GM10248 (cell line): ENCODE results near the gene PRDX5.
"Not testable (repeated sequence)": the region's sequence is repeated elsewhere in the genome, so short reads cannot be mapped to it uniquely, and the experiment has no call there.

Experiments used
- CTCF ChIA-PET: fragments of 300-600 bp; sonication (Branson Sonifier 250); formaldehyde crosslinking; extraction: SDS; loops from one replicate; lab custom pipeline; 2021; ENCODE audit warnings: antibody characterized with exemption; lab: Yijun Ruan, JAX
- POLR2A ChIA-PET: fragments of 350-650 bp; sonication (Branson Sonifier 250); formaldehyde crosslinking; extraction: SDS; loops from one replicate; lab custom pipeline; 2020; ENCODE audit warnings: antibody characterized with exemption; lab: Yijun Ruan, JAX
- DNase-seq: peaks from one replicate; pipeline ENCODE4 v3.0.0; 2012; ENCODE audit errors: extremely low spot score
- TF ChIP-seq, protein P1 (sequence below): IDR thresholded peaks from 2 replicates; pipeline ENCODE4 v1.5.1; 2012; ENCODE audit warnings: mild to moderate bottlenecking, low read depth; ENCODE audit errors: extremely low read depth, missing control alignments, control extremely low read depth

The PRDX5 gene

DNA sequence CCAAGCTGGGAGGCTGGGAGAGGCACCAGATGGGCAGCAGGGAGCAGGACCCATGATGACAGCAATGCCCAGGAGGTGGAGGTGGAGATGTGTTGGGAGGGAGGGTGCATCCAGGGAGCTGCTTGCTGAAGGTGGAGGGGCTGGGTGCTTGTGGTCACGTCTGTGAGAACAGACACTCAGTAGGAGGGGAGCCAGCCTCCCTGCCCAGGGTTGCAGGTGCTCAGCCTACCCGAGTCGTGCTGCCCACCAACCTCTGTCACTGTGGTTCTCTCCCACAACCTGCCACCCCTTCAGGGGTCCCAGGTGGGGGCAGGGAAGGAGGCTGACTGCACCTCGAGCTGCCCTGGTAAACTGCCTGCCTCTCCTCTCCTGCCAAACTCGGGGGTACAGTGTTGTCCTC is 5.5 kb downstream of the PRDX5 start:
- DNase-seq = no peak
- TF ChIP-seq, protein P1, sequence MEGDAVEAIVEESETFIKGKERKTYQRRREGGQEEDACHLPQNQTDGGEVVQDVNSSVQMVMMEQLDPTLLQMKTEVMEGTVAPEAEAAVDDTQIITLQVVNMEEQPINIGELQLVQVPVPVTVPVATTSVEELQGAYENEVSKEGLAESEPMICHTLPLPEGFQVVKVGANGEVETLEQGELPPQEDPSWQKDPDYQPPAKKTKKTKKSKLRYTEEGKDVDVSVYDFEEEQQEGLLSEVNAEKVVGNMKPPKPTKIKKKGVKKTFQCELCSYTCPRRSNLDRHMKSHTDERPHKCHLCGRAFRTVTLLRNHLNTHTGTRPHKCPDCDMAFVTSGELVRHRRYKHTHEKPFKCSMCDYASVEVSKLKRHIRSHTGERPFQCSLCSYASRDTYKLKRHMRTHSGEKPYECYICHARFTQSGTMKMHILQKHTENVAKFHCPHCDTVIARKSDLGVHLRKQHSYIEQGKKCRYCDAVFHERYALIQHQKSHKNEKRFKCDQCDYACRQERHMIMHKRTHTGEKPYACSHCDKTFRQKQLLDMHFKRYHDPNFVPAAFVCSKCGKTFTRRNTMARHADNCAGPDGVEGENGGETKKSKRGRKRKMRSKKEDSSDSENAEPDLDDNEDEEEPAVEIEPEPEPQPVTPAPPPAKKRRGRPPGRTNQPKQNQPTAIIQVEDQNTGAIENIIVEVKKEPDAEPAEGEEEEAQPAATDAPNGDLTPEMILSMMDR = no peak
- ChIA-PET CTCF (interaction anchor here (1.1 to 2.5 kb wide), 5 partner anchors 8 to 119 kb away, joined by 3 to 14 read pairs (median 4); no protein-coding TSS in a partner anchor), POLR2A (interaction anchor here (1.3 kb wide), 2 partner anchors 12 to 137 kb away, joined by 3 read pairs; partner anchors contain the start of gene STIP1)

DNA sequence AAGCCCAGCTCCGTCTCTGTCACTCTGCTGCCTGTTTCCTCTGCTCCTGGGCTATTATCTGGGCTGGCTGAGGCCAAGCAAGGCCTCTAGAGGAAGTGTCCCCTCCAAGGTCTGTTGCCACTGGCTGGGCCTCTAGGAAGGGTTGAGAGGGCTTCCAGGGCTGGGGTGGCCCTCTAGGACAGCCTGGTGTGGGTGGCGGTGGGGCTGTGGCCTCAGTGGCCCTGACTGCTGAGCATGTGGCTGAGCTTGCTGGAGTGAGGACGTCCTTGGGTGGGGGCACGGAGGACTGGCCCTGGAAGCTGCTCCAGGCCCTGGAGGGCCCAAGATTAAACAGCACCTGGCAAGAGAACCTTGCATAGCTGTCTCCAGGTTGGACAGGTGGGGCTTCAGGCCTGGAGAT is 6.1 kb downstream of the PRDX5 start:
- POLR2A ChIA-PET = interaction anchor here (1.3 kb wide), 2 partner anchors 11 to 138 kb away, joined by 3 read pairs; partner anchors contain the start of gene STIP1
- not testable (repeated sequence) for DNase-seq
- CTCF ChIA-PET = interaction anchor here (1.1 to 2.5 kb wide), 6 partner anchors 8 to 126 kb away, joined by 3 to 14 read pairs (median 4); no protein-coding TSS in a partner anchor

DNA sequence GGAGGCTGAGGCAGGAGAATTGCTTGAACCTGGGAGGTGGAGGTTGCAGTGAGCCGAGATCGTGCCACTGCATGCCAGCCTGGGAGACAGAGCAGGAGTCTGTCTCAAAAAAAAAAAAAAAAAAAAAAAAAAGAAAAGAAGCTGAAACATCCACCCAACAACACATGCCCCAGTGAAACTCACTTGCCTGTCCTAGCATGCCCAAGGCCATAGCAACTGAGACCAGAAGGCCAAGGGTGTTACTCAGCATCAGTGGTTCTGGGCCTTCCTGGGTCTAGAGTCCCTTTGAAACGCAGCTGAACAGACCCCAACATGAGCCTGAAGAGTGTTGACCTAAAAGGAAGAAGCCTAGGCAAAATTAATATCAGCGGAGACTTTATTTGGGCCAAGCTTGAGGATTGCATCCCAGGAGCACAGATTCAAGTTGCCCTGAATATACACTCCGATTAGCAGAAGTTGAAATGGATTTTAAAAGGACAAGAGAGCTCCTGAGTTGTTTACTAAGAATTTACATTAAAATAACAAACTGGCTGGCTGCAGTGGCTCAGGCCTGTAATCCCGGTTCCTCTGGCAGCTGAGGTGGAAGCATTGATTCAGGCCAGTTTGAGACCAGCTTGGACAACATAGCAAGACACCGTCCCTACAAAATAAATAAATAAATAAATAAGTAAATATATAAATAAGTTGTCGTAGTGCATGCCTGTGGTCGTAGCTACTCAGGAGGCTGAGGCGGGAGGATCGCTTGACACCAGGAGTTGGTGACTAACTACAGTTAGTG is 7.0 kb downstream of the PRDX5 start:
- DNase-seq = no peak
- ChIA-PET POLR2A (interaction anchor here (0.6 to 1.3 kb wide), 3 partner anchors 10 to 1405 kb away, joined by 3 to 6 read pairs (median 5); partner anchors contain the start of gene STIP1), CTCF (interaction anchor here (1.2 to 1.8 kb wide), 3 partner anchors 24 to 125 kb away, joined by 3 to 4 read pairs (median 4); no protein-coding TSS in a partner anchor)
- TF ChIP-seq, protein P1 = no peak

GRCh38 chr11:64327375-64327774 is 9.5 kb downstream of the PRDX5 start:
- TF ChIP-seq, protein P1 = no peak
- ChIA-PET POLR2A (interaction anchor here (1.8 kb wide), 1 partner anchor 10 kb away, joined by 5 read pairs; the partner anchor contains the start of genes PRDX5 and TRMT112), CTCF (interaction anchor here (1.0 to 1.5 kb wide), 2 partner anchors 10 to 28 kb away, joined by 3 to 4 read pairs; partner anchors contain the start of gene PRDX5)
- no peak for DNase-seq

- POLR2A ChIA-PET = interaction anchor here (1.8 kb wide), 1 partner anchor 10 kb away, joined by 5 read pairs; the partner anchor contains the start of genes PRDX5 and TRMT112
- CTCF ChIA-PET = interaction anchor here (1.0 to 1.5 kb wide), 2 partner anchors 10 to 27 kb away, joined by 3 to 4 read pairs; partner anchors contain the start of gene PRDX5
- TF ChIP-seq, protein P1 = no peak
- DNase-seq = no peak
Observed at GRCh38 chr11:64327993-64328392, 10.1 kb downstream of the PRDX5 start.

DNA sequence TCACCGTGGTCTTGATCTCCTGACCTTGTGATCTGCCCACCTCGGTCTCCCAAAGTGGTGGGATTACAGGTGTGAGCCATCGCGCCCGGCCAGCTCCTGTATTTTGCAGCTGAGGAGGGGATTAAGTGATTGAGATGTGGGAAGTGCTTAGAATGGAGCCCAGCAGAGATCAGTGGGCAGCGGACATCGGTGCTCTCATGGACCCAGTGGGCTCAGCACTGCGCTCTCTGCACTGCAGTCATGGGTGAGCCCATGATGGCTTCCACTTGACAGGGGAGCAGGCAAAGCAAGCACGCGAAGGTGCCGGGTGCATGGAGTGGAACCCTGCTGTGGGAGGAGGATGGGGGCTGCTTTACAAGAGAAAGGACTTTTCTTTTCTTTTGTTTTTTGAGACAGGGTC is 13.0 kb downstream of the PRDX5 start:
- TF ChIP-seq, protein P1 = no peak
- ChIA-PET POLR2A (interaction anchor here (1.5 to 2.0 kb wide), 2 partner anchors 9 to 13 kb away, joined by 4 to 18 read pairs; partner anchors contain the start of genes CCDC88B, PRDX5 and TRMT112), CTCF (interaction anchor here (0.8 to 4.2 kb wide), 15 partner anchors 8 to 634 kb away, joined by 3 to 71 read pairs (median 9); partner anchors contain the start of genes CATSPERZ, CCDC88B, ESRRA and FERMT3)
- DNase-seq = no peak
